Mammary epithelial cell (primary cell): ENCODE results near the gene SLC35B2.

Experiments used
- CTCF ChIP-seq, 2 donors: IDR thresholded peaks in 1 of 2; conservative IDR thresholded peaks in 1 of 2; 2 replicates each; pipeline ENCODE4 v1.5.1; 2011 to 2012; ENCODE audit warnings: inconsistent platforms in 2 of 2, low read length in 2 of 2, mild to moderate bottlenecking in 2 of 2, control low read depth in 1 of 2, low read depth in 1 of 2; ENCODE audit not compliant: insufficient read depth in 1 of 2; ENCODE audit errors: extremely low read depth in 1 of 2
- EZH2 ChIP-seq: IDR thresholded peaks from 2 replicates; pipeline ENCODE4 v1.6.1; 2012; ENCODE audit warnings: low read length, inconsistent platforms, borderline replicate concordance

- TF ChIP-seq CTCF (conservative IDR thresholded peaks at IDR 0.05 in 1 of 2, IDR thresholded peaks at IDR 0.05 in 1 of 2; ENCODE audit: extremely low read depth in 1 of 2, insufficient read depth in 1 of 2, low read depth in 1 of 2, low read length in 2 of 2) = no peak
- TF ChIP-seq EZH2 = no peak
Measured at GRCh38 chr6:44238687-44239350, 18.5 kb downstream of the SLC35B2 start.
